ENCODE results near the gene GREM1.

DNA sequence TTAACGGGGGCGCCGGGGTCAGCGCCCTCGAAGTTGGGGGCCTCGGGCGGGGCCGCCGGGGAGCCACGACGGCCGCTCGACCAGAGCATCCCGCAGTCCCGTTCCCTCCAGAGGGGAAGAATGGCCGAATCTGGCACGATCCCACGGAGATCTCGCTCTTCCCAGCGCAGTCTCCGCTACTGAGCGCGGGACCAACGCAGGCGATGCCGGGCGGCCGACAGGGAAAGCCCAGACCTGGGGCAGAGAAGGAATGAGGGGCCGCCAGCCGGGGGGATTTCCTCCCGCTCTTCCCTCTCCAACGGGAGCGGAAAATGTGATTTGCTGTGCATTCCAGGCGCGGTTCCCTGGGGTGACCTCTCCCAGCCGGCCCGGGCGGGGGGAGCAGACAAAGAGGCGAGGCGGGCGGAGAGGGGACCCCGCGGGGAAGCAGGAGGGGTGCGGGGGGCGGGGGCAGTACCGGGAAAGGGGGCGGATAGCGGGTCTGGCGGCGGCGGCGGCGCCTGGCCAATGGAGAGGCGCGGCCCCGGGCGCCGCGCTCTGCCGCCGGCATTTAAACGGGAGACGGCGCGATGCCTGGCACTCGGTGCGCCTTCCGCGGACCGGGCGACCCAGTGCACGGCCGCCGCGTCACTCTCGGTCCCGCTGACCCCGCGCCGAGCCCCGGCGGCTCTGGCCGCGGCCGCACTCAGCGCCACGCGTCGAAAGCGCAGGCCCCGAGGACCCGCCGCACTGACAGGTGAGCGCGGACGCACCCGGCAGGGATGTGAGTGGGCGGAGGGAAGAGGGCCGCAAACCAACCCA, at the start of gene GREM1:
- TF ChIP-seq, protein P1, sequence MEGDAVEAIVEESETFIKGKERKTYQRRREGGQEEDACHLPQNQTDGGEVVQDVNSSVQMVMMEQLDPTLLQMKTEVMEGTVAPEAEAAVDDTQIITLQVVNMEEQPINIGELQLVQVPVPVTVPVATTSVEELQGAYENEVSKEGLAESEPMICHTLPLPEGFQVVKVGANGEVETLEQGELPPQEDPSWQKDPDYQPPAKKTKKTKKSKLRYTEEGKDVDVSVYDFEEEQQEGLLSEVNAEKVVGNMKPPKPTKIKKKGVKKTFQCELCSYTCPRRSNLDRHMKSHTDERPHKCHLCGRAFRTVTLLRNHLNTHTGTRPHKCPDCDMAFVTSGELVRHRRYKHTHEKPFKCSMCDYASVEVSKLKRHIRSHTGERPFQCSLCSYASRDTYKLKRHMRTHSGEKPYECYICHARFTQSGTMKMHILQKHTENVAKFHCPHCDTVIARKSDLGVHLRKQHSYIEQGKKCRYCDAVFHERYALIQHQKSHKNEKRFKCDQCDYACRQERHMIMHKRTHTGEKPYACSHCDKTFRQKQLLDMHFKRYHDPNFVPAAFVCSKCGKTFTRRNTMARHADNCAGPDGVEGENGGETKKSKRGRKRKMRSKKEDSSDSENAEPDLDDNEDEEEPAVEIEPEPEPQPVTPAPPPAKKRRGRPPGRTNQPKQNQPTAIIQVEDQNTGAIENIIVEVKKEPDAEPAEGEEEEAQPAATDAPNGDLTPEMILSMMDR (IDR thresholded peaks at IDR 0.05), result no peak
- TF ChIP-seq POLR2AphosphoS5 (IDR thresholded peaks at IDR 0.05), result no peak
